Gastroesophageal sphincter (tissue), 4 donors: ENCODE results near the gene FOXS1. TPM values are rescaled to one million over a fixed set of nuclear protein-coding genes. Genes with fewer than 3 reads are reported as not detected.

Experiments used
- ATAC-seq: fragments of 150-250 bp; one replicate; pipeline ENCODE4 v1.9.1; 2016; ENCODE audit warnings: mild to moderate bottlenecking, moderate library complexity
- H3K27ac ChIP-seq, 4 donors: fragments of 200-600 bp; sonication (generic) in 3 of 4; 1 replicate in 3 of 4; 2 replicates in 1 of 4; pipeline ENCODE4 v1.5.1; 2016 to 2019
- H3K27me3 ChIP-seq: fragments of 200-600 bp; sonication (generic); one replicate; pipeline ENCODE4 v1.5.1; 2019
- H3K36me3 ChIP-seq, 2 donors: fragments of 200-600 bp; sonication (generic); one replicate each; pipeline ENCODE4 v1.5.1; 2019; ENCODE audit warnings: control low read depth in 1 of 2
- H3K4me1 ChIP-seq, 3 donors: fragments of 200-600 bp; sonication (generic); 1 replicate in 2 of 3; 2 replicates in 1 of 3; pipeline ENCODE4 v1.5.1; 2016 to 2019; ENCODE audit warnings: control low read depth in 2 of 3
- H3K4me3 ChIP-seq, 2 donors: fragments of 200-600 bp; sonication (generic); one replicate each; pipeline ENCODE4 v1.5.1; 2019; ENCODE audit warnings: mild to moderate bottlenecking in 1 of 2, moderate library complexity in 1 of 2
- H3K9me3 ChIP-seq, 3 donors: fragments of 200-600 bp; sonication (generic); one replicate each; pipeline ENCODE4 v1.5.1; 2017 to 2019; ENCODE audit warnings: control low read depth in 2 of 3
- CTCF ChIP-seq, 4 experiments: fragments of 200-600 bp in 2 of 4; fragments of 450-650 bp in 2 of 4; sonication (generic) in 1 of 4; IDR thresholded peaks; one replicate each; pipeline ENCODE4 v1.5.1; 2017 to 2019; ENCODE audit warnings: antibody characterized with exemption in 4 of 4, mild to moderate bottlenecking in 2 of 4, moderate library complexity in 2 of 4
- EP300 ChIP-seq: sonication (generic); formaldehyde crosslinking; IDR thresholded peaks from one replicate; pipeline ENCODE4 v1.6.1; 2017; ENCODE audit warnings: antibody characterized with exemption, mild to moderate bottlenecking
- POLR2A ChIP-seq, 2 donors: fragments of 450-650 bp; IDR thresholded peaks; one replicate each; pipeline ENCODE4 v1.6.1; 2017; ENCODE audit warnings: antibody characterized with exemption in 2 of 2, mild to moderate bottlenecking in 2 of 2, moderate library complexity in 1 of 2
- POLR2AphosphoS5 ChIP-seq: sonication (generic); formaldehyde crosslinking; IDR thresholded peaks from one replicate; pipeline ENCODE4 v1.6.1; 2017; ENCODE audit warnings: antibody characterized with exemption
- WGBS, 2 donors: methylation state at CpG; one replicate each; pipeline ENCODE4 v1.1.5; 2018; ENCODE audit warnings: low coverage in 1 of 2; 5-methylcytosine and 5-hydroxymethylcytosine counted together
- total RNA-seq, 4 donors: library from RNA; depleted of rRNA; stranded (reverse); fragments of >200 nt; gene quantifications; one replicate each; pipeline ENCODE4 v1.1.0, GENCODE V29; 2016

FOXS1 gene
- total RNA-seq, 4 donors from 2014 or later: 0.62 to 3.9 (median 2.3) TPM; not detected in 1

- Histone ChIP-seq H3K9me3 (no peaks in the 10 kb centered on the region), H3K27ac (no peak overlapping the region), H3K27me3 (peaks cover 98% of the 10 kb centered on the region), H3K4me3 (no peak overlapping the region), H3K4me1 (peaks cover 0 to 8% (median 0%) of the 10 kb centered on the region in 3 donors), H3K36me3 (no peaks in the 10 kb centered on the region)
- 69 to 74% methylated on average over 5 to 7 of the region's 7 CpGs for WGBS, 2 donors
- no peak for ATAC-seq
- TF ChIP-seq POLR2A (IDR thresholded peaks at IDR 0.05): no peak
- no peak for TF ChIP-seq EP300
- no peak for TF ChIP-seq CTCF (IDR thresholded peaks at IDR 0.05)
- no peak for TF ChIP-seq POLR2AphosphoS5
Observed at GRCh38 chr20:31853481-31853880, 8.1 kb upstream of the FOXS1 start.

GRCh38 chr20:31851240-31851955, 6.0 kb upstream of the FOXS1 start:
- Histone ChIP-seq H3K27me3 (peaks cover 78% of the 10 kb centered on the region), H3K27ac (no peak overlapping the region), H3K9me3 (no peaks in the 10 kb centered on the region), H3K4me1 (peaks cover 0 to 9% (median 0%) of the 10 kb centered on the region in 3 donors), H3K36me3 (no peaks in the 10 kb centered on the region), H3K4me3 (no peak overlapping the region)
- TF ChIP-seq POLR2AphosphoS5: no peak
- TF ChIP-seq POLR2A (IDR thresholded peaks at IDR 0.05): no peak
- TF ChIP-seq CTCF (IDR thresholded peaks at IDR 0.05): no peak
- no peak for TF ChIP-seq EP300
- 50 to 73% methylated on average over 7 to 11 of the region's 11 CpGs for WGBS, 2 donors
- no peak for ATAC-seq

GRCh38 chr20:31849306-31849930, 4.0 kb upstream of the FOXS1 start:
- 68% methylated on average over 4 of the region's 45 CpGs; no CpG with 5 or more reads in 1 of the 2 donors for WGBS, 2 donors
- ATAC-seq: no peak
- no peaks in the 10 kb centered on the region for H3K36me3 ChIP-seq

GRCh38 chr20:31848088-31848999, 2.9 kb upstream of the FOXS1 start:
- Histone ChIP-seq H3K27me3 (peaks cover 49% of the 10 kb centered on the region), H3K4me1 (peaks cover 0 to 34% (median 0%) of the 10 kb centered on the region in 3 donors), H3K4me3 (no peak overlapping the region), H3K36me3 (no peaks in the 10 kb centered on the region), H3K9me3 (no peaks in the 10 kb centered on the region), H3K27ac (no peak overlapping the region)
- no peak for TF ChIP-seq EP300
- no peak for TF ChIP-seq POLR2A (IDR thresholded peaks at IDR 0.05)
- TF ChIP-seq POLR2AphosphoS5: no peak
- no peak for TF ChIP-seq CTCF (IDR thresholded peaks at IDR 0.05)
- 88 to 100% methylated on average over 1 to 7 of the region's 32 CpGs for WGBS, 2 donors
- ATAC-seq: no peak

More at GRCh38 chr20:31849306-31849930, 4.0 kb upstream of the FOXS1 start:
- Histone ChIP-seq H3K4me1 (peaks cover 0 to 27% (median 0%) of the 10 kb centered on the region in 3 donors), H3K27ac (no peak overlapping the region), H3K27me3 (peaks cover 60% of the 10 kb centered on the region), H3K4me3 (no peak overlapping the region), H3K9me3 (no peaks in the 10 kb centered on the region)
- TF ChIP-seq POLR2AphosphoS5 (no peak), EP300 (no peak), CTCF (IDR thresholded peaks at IDR 0.05) (no peak), POLR2A (IDR thresholded peaks at IDR 0.05) (no peak)
